Measurements from ENCODE around the gene INPP4A.

Gene INPP4A

DNA sequence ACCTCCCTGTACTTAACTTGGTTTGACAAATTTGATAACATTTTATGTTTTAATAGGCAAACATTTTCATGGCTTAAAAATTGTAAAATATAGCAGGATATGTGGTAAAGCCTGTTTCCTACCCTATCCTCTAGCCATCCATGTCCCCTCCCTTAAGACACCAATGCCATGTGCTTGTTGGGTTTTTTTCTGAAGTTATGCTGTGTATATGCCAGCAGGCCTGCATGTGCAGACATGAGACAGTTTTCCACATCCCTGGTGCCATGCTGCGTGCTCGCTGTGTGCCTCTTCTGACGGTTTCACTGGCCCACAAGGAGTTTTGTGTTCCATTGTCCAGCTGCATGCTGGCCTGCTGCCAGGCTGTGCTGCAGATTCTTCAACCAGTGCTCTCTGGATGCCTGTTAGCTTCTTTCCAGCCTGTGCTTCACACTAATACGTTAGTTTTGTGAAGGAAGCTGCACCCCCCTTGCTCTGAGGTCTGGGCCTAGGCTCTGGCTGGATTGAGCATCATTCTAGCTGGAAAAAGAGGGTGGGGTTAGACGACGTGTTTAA lies 16.9 kb downstream of the INPP4A start:
- no peak for DNase-seq

DNA sequence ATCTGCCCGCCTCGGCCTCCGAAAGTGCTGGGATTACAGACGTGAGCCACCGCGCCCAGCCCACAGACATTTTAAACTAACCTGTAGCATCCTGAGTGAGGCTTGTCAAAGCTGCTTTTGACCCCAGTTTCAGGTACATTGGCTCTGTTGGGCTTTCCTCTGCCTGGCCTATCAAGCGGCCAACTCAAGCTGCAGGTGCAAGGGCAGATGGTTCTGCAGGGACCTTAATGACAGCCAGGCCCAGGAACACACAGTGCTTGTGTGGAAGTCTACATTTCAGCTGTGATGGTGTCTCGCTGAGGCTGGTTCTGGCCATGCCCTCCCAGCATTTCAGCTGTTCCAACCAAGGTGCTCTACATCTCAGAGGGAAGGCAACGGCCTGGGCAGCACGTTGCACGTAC lies 18.4 kb downstream of the INPP4A start:
- DNase-seq, result no peak

- DNase-seq, result no peak
These were observed 18.9 kb downstream of the INPP4A start for GRCh38 chr2:98463551-98463971.

GRCh38 chr2:98463988-98464771 lies 19.5 kb downstream of the INPP4A start:
- no peak for DNase-seq

GRCh38 chr2:98464772-98465310 lies 20.2 kb downstream of the INPP4A start:
- DNase-seq, result no peak

DNA sequence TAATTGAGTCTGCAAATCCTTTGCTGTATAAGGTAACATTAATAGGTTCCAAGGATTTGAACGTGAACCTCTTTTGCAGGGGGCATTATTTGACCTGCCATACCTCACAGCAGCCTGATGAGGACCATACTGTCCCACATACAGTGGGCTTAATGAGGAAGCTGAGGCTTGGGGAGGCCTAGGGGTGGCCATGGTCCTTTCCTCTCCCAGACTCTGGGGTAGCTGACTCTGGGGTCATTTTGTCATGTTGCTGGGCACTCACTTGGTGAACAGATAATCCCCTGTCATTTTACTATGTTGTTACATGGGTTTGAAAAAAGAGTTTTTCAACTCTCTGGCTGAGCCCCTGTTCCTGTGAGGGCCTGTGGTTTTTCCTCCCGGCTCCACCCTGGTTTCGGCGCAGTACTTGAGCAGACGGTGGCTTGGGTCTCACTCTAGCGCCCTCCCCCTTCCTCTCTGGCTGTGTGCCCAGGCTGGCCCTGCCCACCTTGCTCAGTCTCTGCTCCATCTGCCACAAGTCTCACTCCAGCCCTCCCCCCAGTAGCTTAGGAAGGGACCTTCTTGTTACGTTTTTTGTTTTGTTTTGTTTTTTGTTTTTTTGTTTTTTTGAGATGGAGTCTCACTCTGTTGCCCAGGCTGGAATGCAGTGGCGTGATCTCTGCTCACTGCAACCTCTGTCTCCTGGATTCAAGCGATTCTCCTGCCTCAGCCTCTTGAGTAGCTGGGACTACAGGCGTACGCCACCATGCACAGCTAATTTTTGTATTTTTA lies 21.0 kb downstream of the INPP4A start:
- DNase-seq, result peak; percentile 72

- DNase-seq, result no peak
These were observed 22.5 kb downstream of the INPP4A start for GRCh38 chr2:98467082-98467536.

DNA sequence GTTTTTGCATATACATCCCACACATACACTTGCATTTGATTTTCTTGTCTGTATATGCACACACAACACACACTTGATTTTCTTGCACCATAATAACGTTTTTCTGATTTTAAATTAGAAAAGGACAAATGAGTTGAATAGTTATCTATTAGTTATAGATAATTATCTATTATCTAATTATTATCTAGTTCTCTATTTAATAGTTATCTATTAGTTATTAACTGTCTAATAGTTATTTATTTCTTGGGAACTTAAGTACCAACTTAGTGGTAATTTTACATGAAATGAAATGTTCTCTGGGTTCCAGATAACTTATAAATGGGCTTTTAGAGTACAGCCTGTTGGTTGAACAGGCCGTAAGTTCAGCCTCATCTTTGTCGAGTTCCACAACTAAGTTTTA lies 23.0 kb downstream of the INPP4A start:
- DNase-seq, result no peak

GRCh38 chr2:98468621-98469236 lies 24.1 kb downstream of the INPP4A start:
- DNase-seq, result no peak

DNA sequence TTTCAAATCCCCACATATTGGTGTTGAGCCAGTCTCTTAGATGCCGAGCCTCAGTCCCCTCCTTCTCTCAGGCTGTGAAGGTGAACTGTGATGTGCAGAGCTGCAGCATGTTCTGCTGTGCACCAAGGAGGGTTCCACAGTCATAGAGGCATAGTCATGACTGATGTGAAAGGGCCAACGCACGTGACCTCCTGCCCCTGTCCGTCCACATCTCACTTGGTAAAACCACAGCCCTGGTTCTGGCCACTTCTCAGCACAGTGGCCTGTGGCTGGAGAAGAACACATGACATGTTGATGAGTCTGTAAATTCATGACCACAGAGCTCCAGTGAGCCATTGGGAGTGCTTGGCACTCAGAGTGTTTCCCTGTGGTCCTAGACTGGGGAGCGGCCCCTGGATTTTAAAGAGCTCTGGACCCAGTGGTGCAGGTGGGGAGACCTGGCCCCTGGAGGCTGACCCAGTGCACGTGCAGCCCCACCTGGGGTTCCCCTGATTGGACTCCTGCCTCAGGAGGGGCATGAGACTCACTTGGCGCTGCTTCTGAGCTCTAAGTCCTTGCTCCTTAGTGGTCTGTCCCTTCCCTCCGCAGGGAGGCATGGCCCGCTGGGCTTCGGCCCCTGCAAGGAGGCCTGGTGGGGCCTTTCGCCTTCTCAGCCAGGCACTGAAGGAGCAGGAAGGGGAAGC lies 25.3 kb downstream of the INPP4A start:
- DNase-seq, result no peak

GRCh38 chr2:98470851-98471255 lies 26.2 kb downstream of the INPP4A start:
- no peak for DNase-seq

GRCh38 chr2:98471402-98472131 lies 26.9 kb downstream of the INPP4A start:
- no peak for DNase-seq

GRCh38 chr2:98472132-98472650 lies 27.5 kb downstream of the INPP4A start:
- DNase-seq, result peak; percentile 31

DNA sequence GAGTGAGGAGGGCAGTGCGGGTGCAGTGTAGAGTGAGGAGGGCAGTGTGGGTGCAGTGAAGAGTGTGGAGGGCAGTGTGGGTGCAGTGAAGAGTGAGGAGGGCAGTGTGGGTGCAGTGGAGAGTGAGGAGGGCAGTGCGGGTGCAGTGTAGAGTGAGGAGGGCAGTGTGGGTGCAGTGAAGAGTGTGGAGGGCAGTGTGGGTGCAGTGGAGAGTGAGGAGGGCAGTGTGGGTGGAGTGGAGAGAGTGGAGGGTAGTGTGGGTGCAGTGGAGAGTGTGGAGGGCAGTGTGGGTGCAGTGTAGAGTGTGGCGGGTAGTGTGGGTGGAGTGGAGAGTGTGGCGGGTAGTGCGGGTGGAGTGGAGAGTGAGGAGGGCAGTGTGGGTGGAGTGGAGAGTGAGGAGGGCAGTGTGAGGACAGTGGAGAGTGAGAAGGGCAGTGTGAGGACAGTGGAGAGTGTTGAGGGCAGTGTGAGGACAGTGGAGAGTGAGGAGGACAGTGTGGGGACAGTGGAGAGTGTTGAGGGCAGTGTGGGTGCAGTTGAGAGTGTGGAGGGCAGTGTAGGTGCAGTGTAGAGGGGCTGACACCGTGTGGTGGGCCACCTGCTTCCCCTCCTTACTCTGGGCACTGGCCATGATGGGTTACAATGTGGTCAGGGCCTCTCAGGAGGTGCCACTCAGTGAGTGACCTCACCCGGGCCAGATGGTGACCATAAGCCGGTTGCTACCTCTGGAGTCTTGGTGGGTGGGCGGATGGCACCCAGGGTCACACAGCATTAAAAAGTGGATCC lies 28.5 kb downstream of the INPP4A start:
- no peak for DNase-seq

DNA sequence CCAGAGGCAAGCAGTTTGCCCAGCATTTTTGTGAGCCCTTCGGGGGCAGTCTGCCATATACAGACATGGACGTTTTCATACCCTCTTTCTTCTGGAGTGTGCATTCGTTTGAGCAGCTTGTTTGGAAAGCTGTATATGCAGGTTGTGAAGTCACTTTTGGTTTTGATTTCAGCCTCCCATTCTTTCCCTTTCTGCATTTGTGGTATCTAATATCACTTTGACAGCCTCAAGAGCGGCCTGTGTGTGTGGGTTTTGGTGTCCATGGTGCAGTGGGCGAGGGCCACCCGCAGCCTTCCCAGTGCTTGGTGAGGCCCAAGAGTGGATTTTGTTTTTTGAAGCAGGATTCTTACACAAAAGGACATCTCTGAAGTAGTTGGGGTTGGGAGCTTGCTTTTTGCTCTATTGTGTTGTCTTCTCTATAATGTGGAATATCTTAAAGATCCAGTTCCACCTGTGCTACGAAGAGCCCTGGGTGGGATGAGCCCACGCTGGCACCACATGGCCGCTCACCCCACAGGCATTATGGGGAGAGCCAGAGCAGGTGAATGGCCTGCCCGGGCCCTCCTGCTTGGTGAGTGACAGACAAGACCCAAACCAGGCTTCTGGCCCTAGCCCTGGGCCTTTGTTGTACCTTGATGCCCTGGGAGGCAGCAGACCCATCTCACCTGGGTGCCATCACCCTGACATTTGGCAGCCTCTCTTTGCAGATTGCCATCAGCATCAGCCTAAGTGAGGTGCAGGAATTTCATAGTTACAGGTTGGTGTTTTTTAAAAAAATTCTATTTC lies 29.5 kb downstream of the INPP4A start:
- DNase-seq, result no peak

GRCh38 chr2:98474979-98475632 lies 30.4 kb downstream of the INPP4A start:
- no peak for DNase-seq

- peak; percentile 17 for DNase-seq
These were observed 31.7 kb downstream of the INPP4A start for GRCh38 chr2:98476192-98476868.

DNA sequence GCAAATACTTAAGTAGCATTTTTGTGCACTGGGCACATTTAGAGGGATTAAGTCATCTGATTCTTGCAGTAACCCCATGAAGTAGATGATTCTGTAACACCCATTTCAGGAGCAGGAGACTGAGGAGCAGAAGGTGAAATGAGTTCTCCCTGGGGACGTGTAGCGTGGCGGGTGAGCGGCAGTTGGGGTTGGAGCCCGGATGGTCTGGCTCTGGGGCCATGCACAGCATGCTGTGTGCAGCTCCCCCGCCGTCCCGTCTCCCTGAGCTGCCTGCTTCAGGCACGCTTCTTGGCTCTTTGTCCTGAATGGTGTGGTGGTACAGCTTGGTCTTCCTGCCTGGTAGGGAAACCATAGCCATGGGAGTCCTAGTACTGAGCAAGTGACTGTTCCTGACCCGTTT lies 32.4 kb downstream of the INPP4A start:
- no peak for DNase-seq

- no peak for DNase-seq
These were observed 32.8 kb downstream of the INPP4A start for GRCh38 chr2:98477506-98477905.
